ACC112 (cell line): ENCODE measurements around the gene CSMD2.

Experiments used
- H2AFZ ChIP-seq: fragments of 200-600 bp; sonication (generic); one replicate; pipeline ENCODE4 v1.6.0; 2017; ENCODE audit warnings: antibody characterized with exemption, low read length; ENCODE audit not compliant: unreplicated experiment
- H3K27ac ChIP-seq: fragments of 200-600 bp; sonication (generic); 2 replicates; pipeline ENCODE4 v1.5.1; 2014; ENCODE audit warnings: low read depth, mild to moderate bottlenecking, antibody characterized with exemption, low read length, moderate library complexity
- H3K27me3 ChIP-seq: fragments of 200-600 bp; sonication (generic); 2 replicates; pipeline ENCODE4 v1.6.1; 2014; ENCODE audit warnings: mild to moderate bottlenecking, antibody characterized with exemption, low read length, moderate library complexity, mixed read lengths; ENCODE audit not compliant: insufficient read depth
- H3K36me3 ChIP-seq: fragments of 200-600 bp; sonication (generic); 2 replicates; pipeline ENCODE4 v1.6.1; 2016; ENCODE audit warnings: mild to moderate bottlenecking, antibody characterized with exemption, low read length, moderate library complexity, mixed read lengths; ENCODE audit not compliant: insufficient read depth
- H3K4me1 ChIP-seq: fragments of 200-600 bp; sonication (generic); one replicate; pipeline ENCODE4 v1.6.1; 2016; ENCODE audit warnings: low read length, mixed read lengths; ENCODE audit not compliant: insufficient read depth, unreplicated experiment, control insufficient read depth
- H3K4me3 ChIP-seq: fragments of 200-600 bp; sonication (generic); 2 replicates; pipeline ENCODE4 v1.5.1; 2014; ENCODE audit warnings: mild to moderate bottlenecking, low read depth, low read length
- H3K79me2 ChIP-seq: fragments of 200-600 bp; sonication (generic); one replicate; pipeline ENCODE4 v1.6.0; 2016; ENCODE audit warnings: low read length; ENCODE audit not compliant: control insufficient read depth, unreplicated experiment, insufficient read depth

The CSMD2 gene

DNA sequence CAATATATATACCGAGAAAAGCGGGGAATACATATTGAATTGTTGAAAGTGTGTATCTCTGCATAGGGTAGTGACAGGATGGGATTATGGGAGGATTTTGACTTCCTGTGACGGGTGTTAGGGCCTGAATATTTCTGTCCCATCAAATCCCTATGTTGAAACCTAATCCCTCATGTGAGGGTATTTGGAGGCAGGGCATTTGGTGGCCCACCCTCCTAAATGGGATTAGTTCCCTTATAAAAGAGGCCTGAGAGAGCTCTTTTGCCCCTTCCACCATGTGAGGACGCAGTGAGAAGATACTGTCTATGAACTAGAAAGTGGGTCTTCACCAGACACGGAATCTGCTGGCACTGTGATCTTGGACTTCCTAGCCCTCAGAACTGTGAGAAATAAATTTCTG is 555.3 kb downstream of the CSMD2 start:
- no peaks in the 10 kb centered on the region for H3K36me3 ChIP-seq
- no peak overlapping the region for H3K4me3 ChIP-seq
- peaks cover 19% of the 10 kb centered on the region for H3K27me3 ChIP-seq
- no peaks in the 10 kb centered on the region for H3K79me2 ChIP-seq
- no peaks in the 10 kb centered on the region for H3K4me1 ChIP-seq
- H3K27ac ChIP-seq, result no peak overlapping the region
- H2AFZ ChIP-seq, result no peak overlapping the region

- no peaks in the 10 kb centered on the region for H3K36me3 ChIP-seq
- H3K27ac ChIP-seq, result no peak overlapping the region
- H3K79me2 ChIP-seq, result no peaks in the 10 kb centered on the region
- H2AFZ ChIP-seq, result no peak overlapping the region
- no peaks in the 10 kb centered on the region for H3K4me1 ChIP-seq
- H3K27me3 ChIP-seq, result peaks cover 15% of the 10 kb centered on the region
- H3K4me3 ChIP-seq, result no peak overlapping the region
These were observed 556.1 kb downstream of the CSMD2 start for GRCh38 chr1:33608825-33609400.

- Histone ChIP-seq H3K4me3 (no peak overlapping the region), H3K4me1 (no peaks in the 10 kb centered on the region), H3K79me2 (no peaks in the 10 kb centered on the region), H3K27ac (no peak overlapping the region), H3K27me3 (peaks cover 5% of the 10 kb centered on the region), H3K36me3 (no peaks in the 10 kb centered on the region), H2AFZ (no peak overlapping the region)
These were observed 557.5 kb downstream of the CSMD2 start for GRCh38 chr1:33607444-33608005.

- Histone ChIP-seq H3K27ac (no peak overlapping the region), H3K79me2 (no peaks in the 10 kb centered on the region), H3K4me1 (no peaks in the 10 kb centered on the region), H3K27me3 (peaks cover 15% of the 10 kb centered on the region), H2AFZ (no peak overlapping the region), H3K36me3 (no peaks in the 10 kb centered on the region), H3K4me3 (no peak overlapping the region)
These were observed 558.8 kb downstream of the CSMD2 start for GRCh38 chr1:33606272-33606671.

DNA sequence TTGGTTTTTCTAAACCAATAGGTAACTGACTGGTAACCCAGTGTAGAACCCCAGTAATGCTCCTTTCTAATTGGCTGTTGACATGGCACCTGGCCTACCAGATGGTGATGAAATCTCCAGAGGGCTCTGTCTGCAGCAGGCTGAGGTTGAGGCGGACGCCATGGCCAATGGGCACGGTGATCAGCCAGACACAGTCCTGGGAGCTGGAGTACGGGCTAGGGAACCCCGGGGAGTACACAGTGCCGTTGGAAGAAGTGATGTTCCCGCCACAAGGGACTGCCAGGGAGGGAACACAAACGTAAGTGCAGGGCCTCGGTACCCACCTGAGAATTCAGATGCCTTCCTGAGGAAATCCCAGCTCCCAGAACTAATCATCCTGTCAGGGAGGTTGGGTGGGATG is 562.8 kb downstream of the CSMD2 start:
- no peak overlapping the region for H3K4me3 ChIP-seq
- H3K4me1 ChIP-seq, result no peaks in the 10 kb centered on the region
- no peak overlapping the region for H3K27ac ChIP-seq
- H3K27me3 ChIP-seq, result peaks cover 26% of the 10 kb centered on the region
- H2AFZ ChIP-seq, result no peak overlapping the region
- no peaks in the 10 kb centered on the region for H3K79me2 ChIP-seq
- no peaks in the 10 kb centered on the region for H3K36me3 ChIP-seq

DNA sequence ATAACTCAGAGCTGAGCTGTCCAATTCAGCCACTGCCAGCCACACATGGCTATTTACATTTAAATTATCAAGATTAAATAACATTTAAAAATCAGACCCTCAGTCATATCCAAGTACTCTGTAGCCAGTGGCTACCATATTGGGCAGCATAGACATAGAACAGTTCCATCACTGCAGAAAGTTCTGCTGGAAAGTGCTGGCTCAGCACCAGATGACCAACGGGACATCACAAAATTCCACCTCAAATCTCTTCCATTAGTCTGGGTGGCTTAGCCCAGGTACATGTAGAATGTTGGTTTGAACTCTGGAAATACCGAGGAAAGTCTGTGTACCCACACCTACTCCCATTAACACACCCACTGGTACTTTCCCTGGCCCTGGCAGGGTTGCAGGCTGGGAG is 563.3 kb downstream of the CSMD2 start:
- peaks cover 30% of the 10 kb centered on the region for H3K27me3 ChIP-seq
- H3K27ac ChIP-seq, result no peak overlapping the region
- H3K79me2 ChIP-seq, result no peaks in the 10 kb centered on the region
- no peaks in the 10 kb centered on the region for H3K4me1 ChIP-seq
- no peak overlapping the region for H2AFZ ChIP-seq
- no peak overlapping the region for H3K4me3 ChIP-seq
- H3K36me3 ChIP-seq, result no peaks in the 10 kb centered on the region

GRCh38 chr1:33599516-33600115 is 565.4 kb downstream of the CSMD2 start:
- Histone ChIP-seq H2AFZ (no peak overlapping the region), H3K4me3 (no peak overlapping the region), H3K27me3 (peaks cover 30% of the 10 kb centered on the region), H3K79me2 (no peaks in the 10 kb centered on the region), H3K4me1 (no peaks in the 10 kb centered on the region), H3K36me3 (no peaks in the 10 kb centered on the region), H3K27ac (no peak overlapping the region)

GRCh38 chr1:33588726-33589125 is 576.3 kb downstream of the CSMD2 start:
- Histone ChIP-seq H3K4me3 (no peak overlapping the region), H3K27me3 (peaks cover 3% of the 10 kb centered on the region; the same call in 1 of the 2 replicates), H2AFZ (no peak overlapping the region), H3K79me2 (no peaks in the 10 kb centered on the region), H3K27ac (no peak overlapping the region), H3K4me1 (no peaks in the 10 kb centered on the region), H3K36me3 (no peaks in the 10 kb centered on the region)

GRCh38 chr1:33586795-33587194 is 578.2 kb downstream of the CSMD2 start:
- H3K79me2 ChIP-seq, result no peaks in the 10 kb centered on the region
- no peak overlapping the region for H3K27ac ChIP-seq
- no peaks in the 10 kb centered on the region for H3K4me1 ChIP-seq
- H3K4me3 ChIP-seq, result no peak overlapping the region
- H3K36me3 ChIP-seq, result no peaks in the 10 kb centered on the region
- peaks cover 9% of the 10 kb centered on the region; the same call in 1 of the 2 replicates for H3K27me3 ChIP-seq
- H2AFZ ChIP-seq, result no peak overlapping the region

- H3K79me2 ChIP-seq, result no peaks in the 10 kb centered on the region
- H3K27ac ChIP-seq, result no peak overlapping the region
- H3K36me3 ChIP-seq, result no peaks in the 10 kb centered on the region
- H3K4me1 ChIP-seq, result no peaks in the 10 kb centered on the region
- no peak overlapping the region for H2AFZ ChIP-seq
- peaks cover 9% of the 10 kb centered on the region; the same call in 1 of the 2 replicates for H3K27me3 ChIP-seq
- H3K4me3 ChIP-seq, result no peak overlapping the region
These were observed 578.9 kb downstream of the CSMD2 start for GRCh38 chr1:33586106-33586505.

GRCh38 chr1:33583567-33583966 is 581.5 kb downstream of the CSMD2 start:
- Histone ChIP-seq H3K27ac (no peak overlapping the region), H3K36me3 (no peaks in the 10 kb centered on the region), H3K79me2 (no peaks in the 10 kb centered on the region), H3K4me3 (no peak overlapping the region), H3K4me1 (no peaks in the 10 kb centered on the region), H3K27me3 (peaks cover 9% of the 10 kb centered on the region; the same call in 1 of the 2 replicates), H2AFZ (no peak overlapping the region)
